HepG2 (cell line): ENCODE measurements around the gene PALM3. TPM values are rescaled to one million over a fixed set of nuclear protein-coding genes. Genes with fewer than 3 reads are reported as not detected.

Experiments used
- ATAC-seq: fragments of 200-7000 bp; cut with Tn5 transposase; 3 replicates; pipeline ENCODE4 v1.9.1; 2020; ENCODE audit warnings: mild to moderate bottlenecking, moderate library complexity
- BruUV-seq: library from RNA; stranded (reverse); fragments of 400-500 nt; replicated peaks from 2 replicates; lab custom pipeline; 2021; lab: Mats Ljungman, UMichigan
- CTCF ChIA-PET: fragments of 300-600 bp; formaldehyde crosslinking; extraction: SDS; loops from one replicate; lab custom pipeline; 2021; ENCODE audit warnings: low total read pairs, inconsistent platforms, low intra/inter-chr PET ratio; lab: Yijun Ruan, JAX
- POLR2A ChIA-PET: fragments of 350-600 bp; sonication (Branson Sonifier 250); formaldehyde crosslinking; loops from one replicate; lab custom pipeline; 2020; ENCODE audit warnings: antibody characterized with exemption, inconsistent platforms; lab: Yijun Ruan, JAX
- DNase-seq: peaks from one replicate; pipeline ENCODE4 v3.0.0-alpha.2; 2015; ENCODE audit warnings: low spot score
- FAIRE-seq: peaks from 3 replicates; lab custom pipeline; 2011; peaks lifted over from hg19 to GRCh38; lab: Jason Lieb, UNC
- H2AFZ ChIP-seq: one replicate; pipeline ENCODE4 v1.6.1; 2011; ENCODE audit warnings: low read length, inconsistent platforms
- H3K27ac ChIP-seq: fragments of 300-600 bp; 3 replicates; pipeline ENCODE4 v1.8.0; 2011; ENCODE audit warnings: mixed run types, mild to moderate bottlenecking, mixed read lengths, low read length, inconsistent platforms; ENCODE audit not compliant: insufficient read depth; ENCODE audit errors: extremely low read length
- H3K27me3 ChIP-seq, 2 experiments: fragments of 200-600 bp in 1 of 2; 2 replicates in 1 of 2; 3 replicates in 1 of 2; pipeline versions ENCODE4 v1.6.0 to v1.8.0; 2011; ENCODE audit warnings: low read length in 2 of 2, mild to moderate bottlenecking in 2 of 2, moderate library complexity in 2 of 2, inconsistent platforms in 1 of 2; ENCODE audit not compliant: insufficient read depth in 2 of 2, control insufficient read depth in 1 of 2
- H3K36me3 ChIP-seq, 2 experiments: fragments of 200-600 bp in 1 of 2; replicated peaks in 1 of 2; 2 replicates in 1 of 2; 3 replicates in 1 of 2; pipeline versions ENCODE4 v1.5.1 to v1.8.0; 2011; ENCODE audit warnings: low read length in 2 of 2, inconsistent platforms in 1 of 2; ENCODE audit not compliant: insufficient read depth in 2 of 2, control insufficient read depth in 1 of 2
- H3K4me1 ChIP-seq: 2 replicates; pipeline ENCODE4 v1.5.1; 2012; ENCODE audit warnings: low read length, inconsistent platforms; ENCODE audit not compliant: insufficient read depth
- H3K4me2 ChIP-seq: 2 replicates; pipeline ENCODE4 v1.6.0; 2011; ENCODE audit warnings: low read depth, low read length, inconsistent platforms
- H3K4me3 ChIP-seq, 3 experiments: fragments of 200-600 bp in 1 of 3; sonication (generic), shearing (Covaris generic) in 1 of 3; replicated peaks in 1 of 3; 2 replicates each; pipeline ENCODE4 v1.5.1; 2011 to 2016; ENCODE audit warnings: low read length in 3 of 3, inconsistent platforms in 2 of 3, low read depth in 2 of 3, mild to moderate bottlenecking in 2 of 3, control low read depth in 1 of 3, mixed read lengths in 1 of 3; ENCODE audit not compliant: insufficient read depth in 1 of 3
- H3K79me2 ChIP-seq: one replicate; pipeline ENCODE4 v1.6.1; 2011; ENCODE audit warnings: low read length, inconsistent platforms; ENCODE audit not compliant: insufficient read depth
- H3K9ac ChIP-seq: 2 replicates; pipeline ENCODE4 v1.6.0; 2011; ENCODE audit warnings: mild to moderate bottlenecking, low read depth, low read length, inconsistent platforms; ENCODE audit not compliant: insufficient read depth
- H3K9me3 ChIP-seq: 2 replicates; pipeline ENCODE4 v1.5.1; 2012; ENCODE audit warnings: mild to moderate bottlenecking, low read length
- H4K20me1 ChIP-seq: 2 replicates; pipeline ENCODE4 v1.6.0; 2011; ENCODE audit warnings: inconsistent platforms, mild to moderate bottlenecking, low read length, moderate library complexity; ENCODE audit not compliant: insufficient read depth
- ARNT2 ChIP-seq: sonication (generic); formaldehyde crosslinking; IDR thresholded peaks from 2 replicates; pipeline ENCODE4 v1.8.0; 2022; ENCODE audit warnings: mild to moderate bottlenecking, low read depth, missing genetic modification reagents, moderate library complexity
- CBX5 ChIP-seq: sonication (generic); formaldehyde crosslinking; IDR thresholded peaks from 2 replicates; pipeline ENCODE4 v1.4.0; 2020; ENCODE audit warnings: missing genetic modification reagents, borderline replicate concordance
- ELF1 ChIP-seq: sonication (generic); formaldehyde crosslinking; IDR thresholded peaks from 2 replicates; pipeline ENCODE4 v1.4.0; 2020; ENCODE audit warnings: missing genetic modification reagents
- FOXK1 ChIP-seq: sonication (generic); formaldehyde crosslinking; IDR thresholded peaks from 2 replicates; pipeline ENCODE4 v1.4.0; 2020; ENCODE audit warnings: low read depth, missing genetic modification reagents, borderline replicate concordance
- HOXA9 ChIP-seq: sonication (generic); formaldehyde crosslinking; IDR thresholded peaks from 2 replicates; pipeline ENCODE4 v1.8.1; 2022; ENCODE audit warnings: missing genetic modification reagents, mild to moderate bottlenecking, moderate library complexity, borderline replicate concordance
- KDM6A ChIP-seq: IDR thresholded peaks from 2 replicates; pipeline ENCODE4 v1.6.1; 2016; ENCODE audit warnings: low read depth
- KLF16 ChIP-seq, 2 experiments: sonication (generic) in 1 of 2; formaldehyde crosslinking in 1 of 2; IDR thresholded peaks; 2 replicates each; pipeline versions ENCODE4 v1.6.1 to v1.8.0; 2016 to 2023; ENCODE audit warnings: missing genetic modification reagents in 2 of 2, missing compliant biosample characterization in 1 of 2
- MXI1 ChIP-seq: IDR thresholded peaks from 3 replicates; pipeline ENCODE4 v1.6.1; 2012; ENCODE audit warnings: low read depth, low read length, inconsistent platforms, borderline replicate concordance
- NFATC3 ChIP-seq: sonication (generic); formaldehyde crosslinking; IDR thresholded peaks from 2 replicates; pipeline ENCODE4 v1.5.1; 2020; ENCODE audit warnings: mild to moderate bottlenecking, missing genetic modification reagents
- NR2F6 ChIP-seq, 2 experiments: IDR thresholded peaks; 2 replicates each; pipeline ENCODE4 v1.6.1; 2016; ENCODE audit warnings: antibody characterized with exemption in 1 of 2, mild to moderate bottlenecking in 1 of 2
- PRMT3 ChIP-seq: sonication (generic); formaldehyde crosslinking; IDR thresholded peaks from 2 replicates; pipeline ENCODE4 v1.8.1; 2022; ENCODE audit warnings: low read depth, mild to moderate bottlenecking, moderate library complexity, missing genetic modification reagents, borderline replicate concordance
- RFX3 ChIP-seq: IDR thresholded peaks from 2 replicates; pipeline ENCODE4 v1.6.1; 2016; ENCODE audit warnings: missing biosample characterization, missing genetic modification reagents
- RFX5 ChIP-seq: IDR thresholded peaks from 2 replicates; pipeline ENCODE4 v1.6.1; 2011; ENCODE audit warnings: low read depth, low read length, improper control_type of control experiment
- SMARCE1 ChIP-seq: fragments of 450-650 bp; IDR thresholded peaks from 2 replicates; pipeline ENCODE4 v1.6.1; 2017; ENCODE audit warnings: borderline replicate concordance
- TCF7L2 ChIP-seq: IDR thresholded peaks from 2 replicates; pipeline ENCODE4 v1.6.1; 2011; ENCODE audit warnings: mild to moderate bottlenecking, low read depth, low read length, moderate library complexity
- ZFY ChIP-seq: sonication (generic); formaldehyde crosslinking; IDR thresholded peaks from 2 replicates; pipeline ENCODE4 v1.4.0; 2020; ENCODE audit warnings: missing genetic modification reagents
- ZNF260 ChIP-seq: sonication (generic); formaldehyde crosslinking; IDR thresholded peaks from 2 replicates; pipeline ENCODE4 v1.4.0; 2020; ENCODE audit warnings: missing genetic modification reagents, low read depth, mild to moderate bottlenecking, borderline replicate concordance
- ZNF350 ChIP-seq: sonication (generic); formaldehyde crosslinking; IDR thresholded peaks from 2 replicates; pipeline ENCODE4 v1.4.0; 2020; ENCODE audit warnings: mild to moderate bottlenecking, low read depth, missing genetic modification reagents, borderline replicate concordance
- ZNF543 ChIP-seq: sonication (generic); formaldehyde crosslinking; IDR thresholded peaks from 2 replicates; pipeline ENCODE4 v1.4.0; 2020; ENCODE audit warnings: mild to moderate bottlenecking, missing genetic modification reagents
- ZNF790 ChIP-seq: sonication (generic); formaldehyde crosslinking; IDR thresholded peaks from 2 replicates; pipeline ENCODE4 v1.8.0; 2022; ENCODE audit warnings: missing genetic modification reagents, mild to moderate bottlenecking, borderline replicate concordance
- WGBS: methylation state at CpG from one replicate; pipeline ENCODE4 v1.1.6; 2017; ENCODE audit warnings: low lambda C conversion rate; 5-methylcytosine and 5-hydroxymethylcytosine counted together
- in situ Hi-C: cut with HindIII; loops from 2 replicates; pipeline ENCODE4 v1.10.0; 2017; ENCODE audit warnings: low pct_unique_long_range_greater_than_20kb; ENCODE audit not compliant: extremely low pct_ligation_motif_present
- intact Hi-C: fragments of 100-400 bp; cut with micrococcal nuclease; formaldehyde crosslinking; loops from one replicate; pipeline ENCODE4 v1.10.0; 2022; ENCODE audit not compliant: unreplicated experiment
- polyA plus RNA-seq, 8 experiments: library from polyadenylated mRNA; depleted of rRNA in 3 of 8; stranded (reverse) in 7 of 8; unstranded in 1 of 8; fragments of >200 nt; fragmentation: Illumina TruSeq in 4 of 8; extraction: Trizol in 4 of 8; gene quantifications; 2 replicates each; pipeline versions ENCODE4 v1.2.1 to v1.2.3, GENCODE V29; 2011 to 2016; ENCODE audit warnings: low read depth in 4 of 8, missing spikeins in 1 of 8, mixed read lengths in 1 of 8; ENCODE audit not compliant: insufficient read depth in 1 of 8
- total RNA-seq, 5 experiments: library from RNA; depleted of rRNA; stranded (reverse); fragments of >200 nt; fragmentation: Illumina TruSeq; extraction: Trizol; gene quantifications; 2 replicates each; pipeline ENCODE4 v1.2.3, GENCODE V29; 2016; ENCODE audit warnings: low read depth in 1 of 5
- TF ChIP-seq, protein P1 (sequence below): IDR thresholded peaks from 2 replicates; pipeline ENCODE4 v1.6.1; 2016
- TF ChIP-seq, protein P2 (sequence below): sonication (generic); formaldehyde crosslinking; IDR thresholded peaks from 2 replicates; pipeline ENCODE4 v1.5.1; 2020; ENCODE audit warnings: mild to moderate bottlenecking, moderate library complexity, missing genetic modification reagents
- TF ChIP-seq, protein P3 (sequence below): sonication (generic); formaldehyde crosslinking; IDR thresholded peaks from 2 replicates; pipeline ENCODE4 v1.5.0; 2020; ENCODE audit warnings: missing genetic modification reagents, mild to moderate bottlenecking, borderline replicate concordance

The PALM3 gene
- total and polyA plus RNA-seq, 2 of the 13 experiments (the other 11 are each of a cell fraction or from before 2014, with no cell fraction given), result 0.79 to 2.4 TPM

DNA sequence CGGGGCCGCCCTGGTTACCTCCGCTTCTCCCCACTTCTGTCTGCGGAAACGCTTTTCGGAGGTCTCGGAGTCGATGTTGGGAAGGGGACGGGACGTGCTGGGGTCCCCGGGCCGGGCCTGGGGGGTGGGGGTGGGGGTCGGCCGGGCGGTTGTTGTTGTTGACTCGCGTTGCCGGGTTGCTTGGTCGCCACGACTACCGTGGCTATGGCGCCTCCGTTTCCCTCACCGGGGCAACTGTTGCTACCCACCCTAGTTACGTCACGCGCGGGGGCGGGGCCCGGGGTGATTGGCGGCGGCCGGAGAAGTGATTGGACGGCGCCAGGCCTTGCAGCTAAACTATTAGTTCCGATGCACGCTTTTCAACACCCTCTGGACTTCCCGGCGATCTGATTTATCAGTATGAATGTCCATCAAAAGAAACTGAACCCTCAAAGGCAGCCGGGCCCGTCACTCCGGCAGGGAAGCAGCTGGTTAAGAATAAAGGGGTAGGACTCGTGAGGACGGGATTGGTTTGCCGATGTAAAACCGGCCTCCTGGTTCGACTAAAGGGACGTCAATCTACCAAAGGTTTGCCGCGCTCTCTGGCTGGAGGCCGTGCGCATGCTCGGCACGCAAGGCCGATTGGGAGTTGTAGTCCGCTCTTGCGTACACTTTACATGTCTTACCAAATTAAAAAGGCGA lies 55.7 kb downstream of the PALM3 start, which contains the start of gene RFX1:
RFX1 (minus strand) TSS at position 236 of the 681 bp plus-strand sequence. CDS start 12,477 bp downstream, outside the sequence.
- FAIRE-seq (peak; percentile 94), ATAC-seq (peak; percentile 92), DNase-seq (peak; percentile 100)
- no TSS peak for BruUV-seq
- POLR2A ChIA-PET, result interaction anchor here (0.8 to 1.8 kb wide), 12 partner anchors 9 to 160 kb away, joined by 3 to 15 read pairs (median 6); partner anchors contain the start of genes DCAF15, MISP3 and PRKACA
- Histone ChIP-seq H3K9ac (peak within 1 kb of the TSS; percentile 97), H2AFZ (peak within 1 kb of the TSS; percentile 82), H3K4me2 (peak within 1 kb of the TSS; percentile 99), H3K9me3 (no peaks in the 10 kb centered on the region), H3K4me1 (peaks cover 19% of the 10 kb centered on the region), H3K4me3 (peak within 1 kb of the TSS; percentile 87 to 97 (median 91)), H3K27me3 (no peaks in the 10 kb centered on the region; a peak in 1 of 5 replicates), H3K36me3 (no peaks in the 10 kb centered on the region; a peak in 1 of 5 replicates), H4K20me1 (no peaks in the 10 kb centered on the region; the same call in 1 of the 2 replicates), H3K79me2 (peaks cover 5% of the 10 kb centered on the region), H3K27ac (peak within 1 kb of the TSS; percentile 96)
- intact Hi-C loops, result loop anchor here (1.0 to 5.0 kb wide), 2 partner anchors 54 to 66 kb away; partner anchors contain the start of genes DCAF15 and MISP3
- CTCF ChIA-PET, result no interaction called here
- in situ Hi-C loops, result no loop called here
- 0% methylated on average over 23 of the region's 58 CpGs for WGBS
- TF ChIP-seq PRMT3 (CRISPR knock-in tag), result no peak
- no peak for TF ChIP-seq ARNT2 (CRISPR knock-in tag)
- no peak for TF ChIP-seq NFATC3 (CRISPR knock-in tag)
- no peak for TF ChIP-seq SMARCE1
- TF ChIP-seq, protein P1, sequence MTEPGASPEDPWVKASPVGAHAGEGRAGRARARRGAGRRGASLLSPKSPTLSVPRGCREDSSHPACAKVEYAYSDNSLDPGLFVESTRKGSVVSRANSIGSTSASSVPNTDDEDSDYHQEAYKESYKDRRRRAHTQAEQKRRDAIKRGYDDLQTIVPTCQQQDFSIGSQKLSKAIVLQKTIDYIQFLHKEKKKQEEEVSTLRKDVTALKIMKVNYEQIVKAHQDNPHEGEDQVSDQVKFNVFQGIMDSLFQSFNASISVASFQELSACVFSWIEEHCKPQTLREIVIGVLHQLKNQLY (CRISPR knock-in tag), result no peak
- TF ChIP-seq HOXA9 (CRISPR knock-in tag), result no peak
- no peak for TF ChIP-seq ZFY
- no peak for TF ChIP-seq ZNF543 (CRISPR knock-in tag)
- no peak for TF ChIP-seq KLF16 (CRISPR knock-in tag; IDR thresholded peaks at IDR 0.05)
- peak; percentile 99 for TF ChIP-seq MXI1
- peak; percentile 43 for TF ChIP-seq FOXK1
- TF ChIP-seq ELF1 (CRISPR knock-in tag), result no peak
- TF ChIP-seq ZNF350 (CRISPR knock-in tag), result no peak
- no peak for TF ChIP-seq ZNF790 (CRISPR knock-in tag)
- TF ChIP-seq NR2F6 (IDR thresholded peaks at IDR 0.05), result no peak
- TF ChIP-seq NR2F6 (CRISPR knock-in tag; IDR thresholded peaks at IDR 0.05), result no peak
- peak; percentile 69; the same call in 1 of the 2 replicates for TF ChIP-seq RFX5
- no peak for TF ChIP-seq ZNF260 (CRISPR knock-in tag)
- no peak for TF ChIP-seq KDM6A (CRISPR knock-in tag)
- TF ChIP-seq, protein P2, sequence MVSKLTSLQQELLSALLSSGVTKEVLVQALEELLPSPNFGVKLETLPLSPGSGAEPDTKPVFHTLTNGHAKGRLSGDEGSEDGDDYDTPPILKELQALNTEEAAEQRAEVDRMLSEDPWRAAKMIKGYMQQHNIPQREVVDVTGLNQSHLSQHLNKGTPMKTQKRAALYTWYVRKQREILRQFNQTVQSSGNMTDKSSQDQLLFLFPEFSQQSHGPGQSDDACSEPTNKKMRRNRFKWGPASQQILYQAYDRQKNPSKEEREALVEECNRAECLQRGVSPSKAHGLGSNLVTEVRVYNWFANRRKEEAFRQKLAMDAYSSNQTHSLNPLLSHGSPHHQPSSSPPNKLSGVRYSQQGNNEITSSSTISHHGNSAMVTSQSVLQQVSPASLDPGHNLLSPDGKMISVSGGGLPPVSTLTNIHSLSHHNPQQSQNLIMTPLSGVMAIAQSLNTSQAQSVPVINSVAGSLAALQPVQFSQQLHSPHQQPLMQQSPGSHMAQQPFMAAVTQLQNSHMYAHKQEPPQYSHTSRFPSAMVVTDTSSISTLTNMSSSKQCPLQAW, result peak; percentile 20; the same call in 1 of the 2 replicates
- no peak for TF ChIP-seq TCF7L2
- TF ChIP-seq, protein P3, sequence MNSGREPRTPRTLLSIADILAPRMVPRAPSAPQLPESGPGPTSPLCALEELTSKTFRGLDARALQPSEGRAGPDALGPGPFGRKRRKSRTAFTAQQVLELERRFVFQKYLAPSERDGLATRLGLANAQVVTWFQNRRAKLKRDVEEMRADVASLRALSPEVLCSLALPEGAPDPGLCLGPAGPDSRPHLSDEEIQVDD (CRISPR knock-in tag), result no peak
- peak; percentile 93 for TF ChIP-seq RFX3 (CRISPR knock-in tag)
- TF ChIP-seq CBX5 (CRISPR knock-in tag), result no peak
